ENCODE results near the gene R3HCC1L. TPM values are rescaled to one million over a fixed set of nuclear protein-coding genes. Genes with fewer than 3 reads are reported as not detected.

The R3HCC1L gene
- total and polyA plus RNA-seq, 2 of the 4 experiments (the other 2 are of a cell fraction): 8.3 to 14.7 TPM

- CTCF ChIA-PET: no interaction called here
- Histone ChIP-seq H2AK9ac (replicated peaks; ENCODE audit: low read depth, low read length, poor library complexity) (no peak overlapping the region), H3K79me1 (ENCODE audit: low read depth in 1 of 2, low read length in 2 of 2) (peaks cover 16 to 21% of the 10 kb centered on the region in 2 experiments), H3K4me2 (ENCODE audit: low read depth, low read length) (no peak overlapping the region), H3K9ac (ENCODE audit: low read depth, low read length) (no peak overlapping the region), H3K4me1 (ENCODE audit: control insufficient read depth, insufficient read depth, low read length) (no peaks in the 10 kb centered on the region), H3K4me3 (ENCODE audit: insufficient read depth, low read depth, low read length) (no peak overlapping the region), H3K9me1 (ENCODE audit: insufficient read depth, low read length) (0 out of 2 replicates have a peak, but pooled peaks cover 2% of the 10 kb centered on the region), H4K8ac (ENCODE audit: low read depth in 2 of 2, low read length in 2 of 2) (no peak overlapping the region), H3K14ac (replicated peaks; ENCODE audit: low read depth, low read length) (no peak overlapping the region), H2BK5ac (ENCODE audit: low read depth, low read length, poor library complexity, severe bottlenecking) (no peak overlapping the region), H2AK5ac (ENCODE audit: low read depth, low read length) (no peak overlapping the region), H3K36me3 (ENCODE audit: control insufficient read depth, insufficient read depth, low read length) (peaks cover 6% of the 10 kb centered on the region), H2AFZ (replicated peaks; ENCODE audit: low read length, poor library complexity) (no peak overlapping the region), H2BK15ac (ENCODE audit: low read depth, low read length) (no peak overlapping the region), H4K5ac (ENCODE audit: low read depth, low read length) (no peak overlapping the region), H2BK120ac (ENCODE audit: low read depth, low read length) (no peak overlapping the region), H3K23ac (ENCODE audit: low read depth, low read length) (no peak overlapping the region), H3K4ac (ENCODE audit: low read depth, low read length) (no peak overlapping the region), H3K56ac (ENCODE audit: extremely low read depth, insufficient read depth, low read length) (no peak overlapping the region), H3K18ac (ENCODE audit: low read depth, low read length) (no peak overlapping the region), H4K91ac (ENCODE audit: insufficient read depth, low read depth, low read length) (no peak overlapping the region), H3K27ac (ENCODE audit: insufficient read depth, low read length) (no peak overlapping the region), H2BK20ac (ENCODE audit: low read depth, low read length) (no peak overlapping the region), H4K20me1 (ENCODE audit: insufficient read depth, low read length) (no peaks in the 10 kb centered on the region; the same call in 1 of the 2 replicates), H3K9me3 (ENCODE audit: control insufficient read depth, insufficient read depth, low read length) (no peaks in the 10 kb centered on the region), H3K27me3 (ENCODE audit: control insufficient read depth, insufficient read depth, low read length) (no peaks in the 10 kb centered on the region)
- TF ChIP-seq FOS (IDR thresholded peaks at IDR 0.05; ENCODE audit: low read depth, low read length): no peak
- TF ChIP-seq MAFK (IDR thresholded peaks at IDR 0.05; ENCODE audit: low read depth, low read length): no peak
- no peak for TF ChIP-seq MAZ (IDR thresholded peaks at IDR 0.05; ENCODE audit: borderline replicate concordance, low read depth, low read length)
- no peak for TF ChIP-seq SMC3 (IDR thresholded peaks at IDR 0.05; ENCODE audit: low read depth, low read length)
- TF ChIP-seq RAD21 (IDR thresholded peaks at IDR 0.05; ENCODE audit: low read length): no peak
- TF ChIP-seq CEBPB (IDR thresholded peaks at IDR 0.05; ENCODE audit: low read depth, low read length): no peak
- TF ChIP-seq BHLHE40 (IDR thresholded peaks at IDR 0.05; ENCODE audit: low read depth, low read length): no peak
- no peak for TF ChIP-seq RFX5 (IDR thresholded peaks at IDR 0.05; ENCODE audit: low read depth, low read length)
- no peak for ATAC-seq (ENCODE audit: low read depth)
- no peak for DNase-seq
- POLR2A ChIA-PET (ENCODE audit: unreplicated experiment): no interaction called here
- WGBS, 2 experiments (ENCODE audit: extremely low coverage in 2 of 2, insufficient read length in 1 of 2): no CpG with 5 or more reads among the region's 2 CpGs
- BruUV-seq (replicated peaks): no TSS peak
- dilution Hi-C loops (cut with HindIII; ENCODE audit: low sequenced_read_pairs, unreplicated experiment): no loop called here
- in situ Hi-C loops (cut with MboI; ENCODE audit: low sequenced_read_pairs): no loop called here
- intact Hi-C loops (cut with micrococcal nuclease): no loop called here
Measured at GRCh38 chr10:98205351-98205750, 70.9 kb downstream of the R3HCC1L start.
